B cell (primary cell): ENCODE measurements around the gene EMX1. TPM values are rescaled to one million over a fixed set of nuclear protein-coding genes. Genes with fewer than 3 reads are reported as not detected.

Experiments used
- ATAC-seq: fragments of 200-7000 bp; cut with Tn5 transposase; one replicate; pipeline ENCODE4 v1.10.0; 2021; ENCODE audit warnings: low read depth, mild to moderate bottlenecking, moderate number of reproducible peaks, moderate library complexity
- CTCF ChIA-PET: fragments of 350-600 bp; sonication (Branson Sonifier 250); formaldehyde crosslinking; loops from one replicate; lab custom pipeline; 2021; ENCODE audit warnings: antibody characterized with exemption, inconsistent platforms; lab: Charles Lee
- POLR2A ChIA-PET: fragments of 350-600 bp; sonication (Branson Sonifier 250); formaldehyde crosslinking; loops from one replicate; lab custom pipeline; 2021; ENCODE audit warnings: antibody characterized with exemption; lab: Charles Lee
- DNase-seq: peaks from one replicate; pipeline ENCODE4 v3.0.0; 2013
- H2AFZ ChIP-seq: 2 replicates; pipeline ENCODE4 v1.6.1; 2012; ENCODE audit warnings: mild to moderate bottlenecking, low read depth, low read length; ENCODE audit not compliant: insufficient read depth, poor library complexity, severe bottlenecking
- H3K27ac ChIP-seq, 2 donors: 1 replicate in 1 of 2; 2 replicates in 1 of 2; pipeline ENCODE4 v1.5.1; 2012 to 2013; ENCODE audit warnings: low read length in 2 of 2, mild to moderate bottlenecking in 2 of 2, moderate library complexity in 1 of 2
- H3K27me3 ChIP-seq, 4 experiments: fragments of 200-600 bp in 1 of 4; sonication (generic) in 1 of 4; replicated peaks in 1 of 4; 1 replicate in 2 of 4; 2 replicates in 2 of 4; pipeline versions ENCODE4 v1.6.1 to v1.7.0; 2013 to 2016; ENCODE audit warnings: low read length in 3 of 4, mild to moderate bottlenecking in 2 of 4, mixed read lengths in 1 of 4, moderate library complexity in 1 of 4; ENCODE audit not compliant: insufficient read depth in 4 of 4, control insufficient read depth in 3 of 4; ENCODE audit errors: control extremely low read depth in 1 of 4
- H3K36me3 ChIP-seq, 2 experiments: replicated peaks in 1 of 2; 1 replicate in 1 of 2; 2 replicates in 1 of 2; pipeline versions ENCODE4 v1.6.1 to v1.7.1; 2013; ENCODE audit warnings: low read length in 1 of 2; ENCODE audit not compliant: insufficient read depth in 2 of 2, control insufficient read depth in 1 of 2; ENCODE audit errors: control extremely low read depth in 1 of 2, extremely low read depth in 1 of 2
- H3K4me1 ChIP-seq, 2 donors: fragments of 200-600 bp in 1 of 2; sonication (generic) in 1 of 2; 1 replicate in 1 of 2; 2 replicates in 1 of 2; pipeline versions ENCODE4 v1.5.1 to v1.6.1; 2013 to 2017; ENCODE audit warnings: low read length in 2 of 2; ENCODE audit not compliant: control insufficient read depth in 2 of 2, insufficient read depth in 2 of 2
- H3K4me2 ChIP-seq: replicated peaks from 2 replicates; pipeline ENCODE3; 2012; ENCODE audit warnings: mild to moderate bottlenecking, low read depth, low read length; ENCODE audit not compliant: poor library complexity, severe bottlenecking
- H3K4me3 ChIP-seq, 5 experiments: fragments of 200-600 bp in 1 of 5; sonication (generic) in 1 of 5; 1 replicate in 3 of 5; 2 replicates in 2 of 5; pipeline versions ENCODE4 v1.5.1 to v1.7.0; 2011 to 2016; ENCODE audit warnings: low read length in 4 of 5, mild to moderate bottlenecking in 4 of 5, low read depth in 2 of 5, control low read depth in 1 of 5, moderate library complexity in 1 of 5; ENCODE audit not compliant: insufficient read depth in 1 of 5; ENCODE audit errors: control extremely low read depth in 1 of 5, extremely low read depth in 1 of 5
- H3K79me2 ChIP-seq: fragments of 200-600 bp; sonication (generic); one replicate; pipeline ENCODE4 v1.6.0; 2016; ENCODE audit warnings: low read length; ENCODE audit not compliant: control insufficient read depth, insufficient read depth
- H3K9ac ChIP-seq: fragments of 200-600 bp; sonication (generic); 2 replicates; pipeline ENCODE4 v1.6.1; 2017; ENCODE audit warnings: mild to moderate bottlenecking, low read length, moderate library complexity
- H3K9me3 ChIP-seq, 3 donors: one replicate each; pipeline versions ENCODE4 v1.6.1 to v1.7.1; 2013; ENCODE audit warnings: low read length in 2 of 3; ENCODE audit not compliant: control insufficient read depth in 2 of 3, insufficient read depth in 1 of 3; ENCODE audit errors: control extremely low read depth in 1 of 3
- H4K20me1 ChIP-seq: 2 replicates; pipeline ENCODE4 v1.6.0; 2012; ENCODE audit warnings: mild to moderate bottlenecking, low read length; ENCODE audit not compliant: insufficient read depth, control insufficient read depth, poor library complexity, severe bottlenecking
- H3K27ac Mint-ChIP-seq: one replicate; pipeline ENCODE4 v1.8.0; 2021; ENCODE audit warnings: mixed read lengths
- H3K27me3 Mint-ChIP-seq: one replicate; pipeline ENCODE4 v1.8.0; 2021; ENCODE audit warnings: mixed read lengths
- H3K4me1 Mint-ChIP-seq: one replicate; pipeline ENCODE4 v1.8.0; 2021; ENCODE audit warnings: mixed read lengths
- H3K4me3 Mint-ChIP-seq: one replicate; pipeline ENCODE4 v1.8.0; 2021; ENCODE audit warnings: mixed read lengths
- H3K9me3 Mint-ChIP-seq: one replicate; pipeline ENCODE4 v1.8.0; 2022; ENCODE audit warnings: mixed read lengths; ENCODE audit not compliant: insufficient read depth
- EZH2 ChIP-seq: IDR thresholded peaks from 2 replicates; pipeline ENCODE4 v1.6.1; 2012; ENCODE audit warnings: borderline replicate concordance, low read depth, mild to moderate bottlenecking, moderate library complexity, low read length; ENCODE audit not compliant: insufficient read depth, poor library complexity, severe bottlenecking
- WGBS: methylation state at CpG from one replicate; pipeline ENCODE4 v1.1.5; 2013; ENCODE audit warnings: missing lambda C conversion rate; ENCODE audit not compliant: insufficient coverage; 5-methylcytosine and 5-hydroxymethylcytosine counted together
- intact Hi-C: fragments of 100-400 bp; cut with micrococcal nuclease; formaldehyde crosslinking; loops from one replicate; pipeline ENCODE4 v1.10.0; 2022
- polyA plus RNA-seq: library from polyadenylated mRNA; depleted of rRNA; stranded (reverse); fragments of >200 nt; gene quantifications from 2 replicates; pipeline ENCODE4 v1.2.3, GENCODE V29; 2012
- total RNA-seq, 2 donors: library from RNA; stranded (reverse); fragments of 120-200 nt in 1 of 2; gene quantifications; 1 replicate in 1 of 2; 2 replicates in 1 of 2; pipeline versions ENCODE4 v1.2.3 to v1.2.4, GENCODE V29; 2013 to 2022
- TF ChIP-seq, protein P1 (sequence below): fragments of 200-600 bp; IDR thresholded peaks from one replicate; pipeline ENCODE4 v1.8.0; 2022; ENCODE audit warnings: antibody characterized with exemption, mild to moderate bottlenecking

EMX1 gene
- total and polyA plus RNA-seq, 2 donors (not counting 1 experiment from before 2014, with no cell fraction given): not detected

DNA sequence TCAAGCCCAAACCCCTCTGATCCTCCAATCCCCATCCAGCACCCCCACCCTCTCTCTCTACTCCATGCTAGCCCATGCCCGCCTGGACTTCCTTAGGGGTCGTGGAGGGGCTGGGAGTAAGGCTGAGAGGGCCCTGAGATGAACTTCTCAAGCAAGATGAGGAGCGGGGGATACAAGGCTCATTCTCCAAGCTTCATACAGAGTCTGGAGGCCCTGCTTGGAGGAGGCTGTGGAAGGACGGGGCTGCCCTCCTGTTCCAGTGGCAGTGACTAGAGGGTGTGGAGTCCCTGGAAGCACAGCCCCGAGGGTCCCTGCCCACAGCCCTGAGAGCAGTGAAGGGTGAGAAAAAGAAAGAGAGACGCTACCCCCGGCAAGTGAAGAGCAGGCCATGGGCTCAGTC, 45.6 kb downstream of the EMX1 start:
- Histone ChIP-seq H3K9ac (no peak overlapping the region), H2AFZ (no peak overlapping the region), H3K9me3 (no peaks in the 10 kb centered on the region), H4K20me1 (no peaks in the 10 kb centered on the region), H3K27me3 (no peaks in the 10 kb centered on the region), H3K27ac (no peak overlapping the region), H3K4me2 (no peak overlapping the region), H3K4me3 (no peak overlapping the region), H3K79me2 (no peaks in the 10 kb centered on the region), H3K4me1 (no peaks in the 10 kb centered on the region), H3K36me3 (no peaks in the 10 kb centered on the region)
- Mint-ChIP-seq H3K4me3 (no peak overlapping the region), H3K9me3 (no peaks in the 10 kb centered on the region), H3K27ac (no peak overlapping the region), H3K27me3 (no peaks in the 10 kb centered on the region), H3K4me1 (no peaks in the 10 kb centered on the region)
- ATAC-seq: no peak
- no peak for DNase-seq
- POLR2A ChIA-PET: no interaction called here
- intact Hi-C loops: no loop called here
- 87% methylated on average over 4 of the region's 7 CpGs for WGBS
- CTCF ChIA-PET: no interaction called here
- TF ChIP-seq, protein P1, sequence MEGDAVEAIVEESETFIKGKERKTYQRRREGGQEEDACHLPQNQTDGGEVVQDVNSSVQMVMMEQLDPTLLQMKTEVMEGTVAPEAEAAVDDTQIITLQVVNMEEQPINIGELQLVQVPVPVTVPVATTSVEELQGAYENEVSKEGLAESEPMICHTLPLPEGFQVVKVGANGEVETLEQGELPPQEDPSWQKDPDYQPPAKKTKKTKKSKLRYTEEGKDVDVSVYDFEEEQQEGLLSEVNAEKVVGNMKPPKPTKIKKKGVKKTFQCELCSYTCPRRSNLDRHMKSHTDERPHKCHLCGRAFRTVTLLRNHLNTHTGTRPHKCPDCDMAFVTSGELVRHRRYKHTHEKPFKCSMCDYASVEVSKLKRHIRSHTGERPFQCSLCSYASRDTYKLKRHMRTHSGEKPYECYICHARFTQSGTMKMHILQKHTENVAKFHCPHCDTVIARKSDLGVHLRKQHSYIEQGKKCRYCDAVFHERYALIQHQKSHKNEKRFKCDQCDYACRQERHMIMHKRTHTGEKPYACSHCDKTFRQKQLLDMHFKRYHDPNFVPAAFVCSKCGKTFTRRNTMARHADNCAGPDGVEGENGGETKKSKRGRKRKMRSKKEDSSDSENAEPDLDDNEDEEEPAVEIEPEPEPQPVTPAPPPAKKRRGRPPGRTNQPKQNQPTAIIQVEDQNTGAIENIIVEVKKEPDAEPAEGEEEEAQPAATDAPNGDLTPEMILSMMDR: no peak
- TF ChIP-seq EZH2: no peak

DNA sequence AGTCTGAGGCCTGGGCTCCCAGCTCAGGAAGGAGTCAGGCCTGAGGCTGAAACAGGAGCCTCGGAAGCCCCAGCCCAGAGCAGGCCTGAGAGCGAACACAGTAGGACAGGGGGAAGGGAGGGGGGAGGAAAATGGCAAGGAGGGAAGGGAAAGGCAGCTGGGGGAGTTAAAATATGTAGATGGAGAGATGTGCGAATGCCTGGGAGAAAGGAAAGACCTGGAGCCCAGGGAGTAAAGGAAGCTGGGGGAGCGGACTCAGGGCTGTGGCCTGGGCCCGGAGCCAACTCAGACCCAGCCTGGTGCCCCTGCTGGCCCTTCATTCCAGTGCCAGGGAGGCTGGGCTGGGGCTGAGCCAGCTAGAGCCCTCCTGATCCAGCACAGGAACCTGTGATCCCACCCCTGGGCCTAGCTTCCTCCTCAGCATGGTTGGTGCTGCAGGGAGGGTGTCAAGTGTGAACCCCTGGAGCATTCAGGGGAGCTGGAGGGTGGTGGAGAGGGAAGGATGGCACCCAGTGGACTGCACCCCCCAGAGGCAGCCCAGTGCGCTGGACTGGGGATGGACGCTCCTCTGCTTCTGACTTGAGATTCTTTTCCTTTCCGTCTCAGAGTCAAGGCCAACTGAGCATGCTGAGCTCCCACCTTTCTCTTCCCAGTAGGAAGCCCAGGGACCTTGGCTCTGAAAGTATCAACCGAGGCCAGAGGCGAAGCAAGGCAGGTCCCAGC, 46.3 kb downstream of the EMX1 start:
- no peaks in the 10 kb centered on the region for H3K4me1 Mint-ChIP-seq
- CTCF ChIA-PET: no interaction called here
- H3K27me3 ChIP-seq: no peaks in the 10 kb centered on the region
- H3K27ac ChIP-seq: no peak overlapping the region
- H3K4me1 ChIP-seq: no peaks in the 10 kb centered on the region
- no peaks in the 10 kb centered on the region for H4K20me1 ChIP-seq
- no peaks in the 10 kb centered on the region for H3K27me3 Mint-ChIP-seq
- H3K27ac Mint-ChIP-seq: no peak overlapping the region
- ATAC-seq (no peak), DNase-seq (no peak)
- H3K4me3 Mint-ChIP-seq: no peak overlapping the region
- no peaks in the 10 kb centered on the region for H3K79me2 ChIP-seq
- H3K9me3 Mint-ChIP-seq: no peaks in the 10 kb centered on the region
- H3K4me3 ChIP-seq: no peak overlapping the region
- TF ChIP-seq EZH2: no peak
- TF ChIP-seq, protein P1: no peak
- 95% methylated on average over 10 of the region's 10 CpGs for WGBS
- no peak overlapping the region for H2AFZ ChIP-seq
- no peaks in the 10 kb centered on the region for H3K9me3 ChIP-seq
- H3K9ac ChIP-seq: no peak overlapping the region
- no peaks in the 10 kb centered on the region for H3K36me3 ChIP-seq
- no peak overlapping the region for H3K4me2 ChIP-seq
- POLR2A ChIA-PET: no interaction called here
- intact Hi-C loops: no loop called here
